Muscle of leg (tissue), 11 donors: Measurements from ENCODE around the gene COL21A1. TPM values are rescaled to one million over a fixed set of nuclear protein-coding genes. Genes with fewer than 3 reads are reported as not detected.

Source experiments
- DNase-seq: peaks from one replicate; pipeline ENCODE4 v3.0.0; 2013
- H3K27ac ChIP-seq: one replicate; pipeline ENCODE4 v1.5.1; 2013; ENCODE audit warnings: mild to moderate bottlenecking, low read length, control low read depth
- H3K27me3 ChIP-seq: one replicate; pipeline ENCODE4 v1.6.1; 2013; ENCODE audit warnings: low read length; ENCODE audit not compliant: control insufficient read depth, insufficient read depth
- H3K36me3 ChIP-seq: one replicate; pipeline ENCODE4 v1.6.1; 2013; ENCODE audit warnings: low read length; ENCODE audit not compliant: control insufficient read depth, insufficient read depth
- H3K4me1 ChIP-seq: one replicate; pipeline ENCODE4 v1.6.1; 2013; ENCODE audit warnings: low read length; ENCODE audit not compliant: control insufficient read depth, insufficient read depth
- H3K4me3 ChIP-seq: one replicate; pipeline ENCODE4 v1.5.1; 2013; ENCODE audit warnings: low read length, control low read depth
- H3K9me3 ChIP-seq: replicated peaks from 2 replicates; pipeline ENCODE4 v1.6.1; 2013; ENCODE audit warnings: low read depth, low read length; ENCODE audit not compliant: control insufficient read depth
- WGBS: methylation state at CpG from one replicate; pipeline ENCODE4 v1.1.5; 2013; ENCODE audit warnings: missing lambda C conversion rate; ENCODE audit not compliant: insufficient coverage; 5-methylcytosine and 5-hydroxymethylcytosine counted together
- polyA plus RNA-seq, 8 donors: library from polyadenylated mRNA; unstranded; fragments of 120-200 nt; gene quantifications; one replicate each; pipeline versions ENCODE4 v1.2.1 to v1.2.3, GENCODE V29; 2013; ENCODE audit warnings: inconsistent platforms in 1 of 8, low replicate concordance in 1 of 8; ENCODE audit not compliant: insufficient read length in 8 of 8, insufficient read depth in 1 of 8
- total RNA-seq: library from RNA; stranded (reverse); fragments of 120-200 nt; gene quantifications from one replicate; pipeline ENCODE4 v1.2.4, GENCODE V29; 2013

The COL21A1 gene
- total and polyA plus RNA-seq, 9 donors: 86.6 to 195 (median 115) TPM

DNA sequence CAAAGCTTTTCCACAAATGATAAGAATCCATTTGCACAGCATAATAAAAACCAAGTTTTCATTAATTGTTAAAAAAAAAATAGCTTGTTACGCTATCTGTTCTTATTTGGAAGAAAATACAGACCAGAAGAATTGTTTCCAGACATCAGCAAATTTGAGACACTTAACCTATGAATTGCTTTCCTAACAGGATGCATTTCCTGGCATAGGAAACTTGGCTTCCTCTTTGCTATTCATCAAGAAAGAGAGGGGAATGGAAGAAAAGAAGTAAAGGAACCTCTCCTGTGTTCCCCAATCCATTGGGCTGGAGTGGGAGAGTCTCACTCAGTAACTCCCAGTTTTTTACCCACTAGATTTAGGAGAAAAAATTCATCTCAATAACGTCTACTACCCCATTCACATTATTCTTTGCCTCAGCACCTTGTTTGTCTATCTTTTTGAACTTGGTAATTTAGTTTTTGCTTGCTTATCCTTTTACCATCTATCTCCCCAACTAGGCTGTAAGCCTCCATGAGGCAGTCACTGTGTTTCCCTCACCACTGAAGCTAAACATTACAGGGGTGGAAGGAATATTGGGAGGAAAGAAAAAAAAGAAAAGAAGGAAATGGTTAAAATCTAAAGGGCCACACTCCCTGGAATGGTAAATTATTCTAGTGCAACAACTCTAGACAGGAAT, 150.3 kb downstream of the COL21A1 start:
- H3K27ac ChIP-seq: no peak overlapping the region
- peak; percentile 39 for DNase-seq
- H3K9me3 ChIP-seq: peaks cover 4% of the 10 kb centered on the region
- peaks cover 9% of the 10 kb centered on the region for H3K36me3 ChIP-seq
- no peak overlapping the region for H3K4me3 ChIP-seq
- WGBS: no CpG with 5 or more reads among the region's 2 CpGs
- no peaks in the 10 kb centered on the region for H3K4me1 ChIP-seq
- H3K27me3 ChIP-seq: no peaks in the 10 kb centered on the region

DNA sequence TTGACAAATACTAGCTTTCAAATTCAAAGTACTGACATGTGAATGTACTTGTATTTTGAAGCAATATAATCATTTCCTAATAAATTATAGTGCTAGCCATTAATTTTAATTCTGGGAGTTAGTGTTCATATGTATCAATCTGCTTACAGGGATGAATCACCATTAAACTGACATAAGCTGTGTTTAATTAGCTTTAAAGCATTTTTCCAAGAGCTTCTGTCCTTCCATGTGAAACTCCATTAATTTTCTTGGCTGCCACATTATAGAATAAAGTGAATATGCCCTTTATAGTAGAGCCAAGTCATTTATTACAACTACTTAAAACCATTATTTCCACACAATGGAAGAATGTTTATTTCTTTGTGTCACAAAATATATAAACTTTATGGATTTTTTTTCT, 150.8 kb downstream of the COL21A1 start:
- Histone ChIP-seq H3K27me3 (no peaks in the 10 kb centered on the region), H3K4me1 (no peaks in the 10 kb centered on the region), H3K36me3 (peaks cover 9% of the 10 kb centered on the region), H3K27ac (no peak overlapping the region), H3K9me3 (peaks cover 4% of the 10 kb centered on the region), H3K4me3 (no peak overlapping the region)
- DNase-seq: no peak

DNA sequence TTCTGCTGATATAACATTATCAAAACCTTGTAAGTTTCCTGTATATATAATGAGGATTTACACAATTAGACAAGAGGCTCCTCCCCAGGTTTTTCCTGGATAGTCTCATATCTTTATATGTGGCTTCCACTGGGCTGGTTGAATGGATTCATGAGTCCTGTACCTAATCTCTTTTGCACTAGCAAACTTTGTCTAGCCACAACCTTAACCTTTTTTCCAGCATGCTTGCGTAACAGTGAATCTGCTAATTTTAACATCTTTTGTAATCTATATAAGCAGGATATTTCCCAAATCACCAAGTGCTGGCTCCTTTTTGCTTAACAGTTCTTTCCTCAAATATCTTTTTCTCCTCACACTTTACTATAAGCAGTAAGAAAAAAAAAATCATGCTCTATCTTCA, 153.6 kb downstream of the COL21A1 start:
- no peak for DNase-seq
- H3K36me3 ChIP-seq: peaks cover 10% of the 10 kb centered on the region
- no peak overlapping the region for H3K4me3 ChIP-seq
- no peak overlapping the region for H3K27ac ChIP-seq
- H3K4me1 ChIP-seq: peaks cover 2% of the 10 kb centered on the region
- H3K9me3 ChIP-seq: peaks cover 5% of the 10 kb centered on the region
- H3K27me3 ChIP-seq: no peaks in the 10 kb centered on the region
- 100% methylated on average over 1 of the region's 1 CpG for WGBS

DNA sequence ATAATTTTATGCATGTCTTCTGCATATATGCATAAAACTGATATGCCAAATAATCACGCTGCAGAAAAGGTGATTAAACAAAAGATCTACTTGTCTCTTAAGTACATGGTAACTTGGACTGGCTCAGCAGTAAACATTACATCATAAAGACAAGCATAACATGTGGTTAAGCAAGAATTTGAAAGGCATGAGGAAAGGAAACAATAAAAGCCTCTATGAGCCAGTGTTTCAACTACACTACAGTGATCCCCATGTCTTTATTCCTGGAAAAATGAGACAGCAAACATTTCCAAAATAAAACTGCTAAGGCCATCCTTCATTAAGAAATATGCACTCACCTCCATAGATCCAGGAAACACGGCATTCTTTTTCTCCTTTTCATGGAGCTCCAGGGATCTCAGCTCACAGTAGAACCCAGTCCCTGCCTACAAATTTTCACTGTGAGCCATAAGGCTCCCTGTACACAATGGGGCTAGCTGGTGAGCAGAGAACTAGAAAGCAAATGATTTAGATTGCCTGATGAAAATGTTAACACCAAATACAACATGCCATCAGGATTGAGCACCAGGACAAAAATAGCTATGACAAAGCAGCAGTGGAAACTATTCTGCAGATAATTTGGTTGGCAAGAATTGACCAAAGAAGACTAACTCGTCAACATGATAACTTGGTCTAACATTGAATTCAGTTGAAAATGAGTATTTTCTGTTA, 156.1 kb downstream of the COL21A1 start:
- WGBS: no CpG with 5 or more reads among the region's 3 CpGs
- peaks cover 15% of the 10 kb centered on the region for H3K9me3 ChIP-seq
- H3K27me3 ChIP-seq: no peaks in the 10 kb centered on the region
- peak overlapping the region; percentile 68 for H3K27ac ChIP-seq
- H3K36me3 ChIP-seq: peaks cover 11% of the 10 kb centered on the region
- peak; percentile 62 for DNase-seq
- H3K4me3 ChIP-seq: peak overlapping the region; percentile 16
- H3K4me1 ChIP-seq: peaks cover 2% of the 10 kb centered on the region

DNA sequence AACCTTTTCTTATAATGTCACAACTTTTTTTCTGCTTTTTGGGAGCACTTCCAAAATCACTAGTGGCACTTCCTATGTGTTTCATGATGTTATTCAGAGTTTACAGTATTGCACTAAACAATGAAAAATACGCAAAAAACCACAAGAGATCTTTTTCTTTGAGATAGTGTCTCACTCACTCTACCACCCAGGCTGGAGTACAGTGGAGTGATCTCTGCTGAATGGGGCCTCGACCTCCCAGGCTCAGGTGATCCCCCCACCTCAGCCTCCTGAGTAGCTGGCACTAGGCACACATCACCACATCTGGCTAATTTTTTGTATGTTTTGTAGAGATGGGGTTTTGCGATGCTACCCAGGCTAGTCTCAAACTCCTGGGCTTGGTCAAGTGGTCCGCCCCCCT, 158.7 kb downstream of the COL21A1 start:
- no peak for DNase-seq
- H3K4me1 ChIP-seq: peaks cover 2% of the 10 kb centered on the region
- no peak overlapping the region for H3K4me3 ChIP-seq
- H3K27me3 ChIP-seq: no peaks in the 10 kb centered on the region
- no CpG with 5 or more reads among the region's 4 CpGs for WGBS
- no peak overlapping the region for H3K27ac ChIP-seq
- H3K36me3 ChIP-seq: peaks cover 2% of the 10 kb centered on the region
- H3K9me3 ChIP-seq: peaks cover 15% of the 10 kb centered on the region

DNA sequence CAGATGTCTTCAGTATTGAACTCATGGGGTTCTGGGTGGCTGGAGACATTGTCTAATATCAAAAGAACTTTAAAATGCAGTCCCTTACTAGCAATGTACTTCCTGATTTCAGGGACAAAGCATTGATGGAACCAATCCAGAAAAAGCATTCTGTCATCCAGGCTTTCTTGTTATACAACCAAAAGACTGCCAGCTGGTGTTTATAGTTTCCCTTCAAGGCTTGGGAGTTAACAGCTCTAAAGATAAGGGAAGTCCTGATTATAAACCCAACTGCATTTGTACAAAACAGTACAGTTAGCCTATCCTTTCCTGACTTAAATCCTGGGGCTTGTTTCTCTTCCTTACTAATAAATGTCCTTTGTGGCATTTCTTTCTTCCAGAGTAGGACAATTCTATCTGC, 160.0 kb downstream of the COL21A1 start:
- DNase-seq: no peak
- Histone ChIP-seq H3K36me3 (peaks cover 2% of the 10 kb centered on the region), H3K27ac (no peak overlapping the region), H3K4me3 (no peak overlapping the region), H3K27me3 (no peaks in the 10 kb centered on the region), H3K9me3 (peaks cover 10% of the 10 kb centered on the region), H3K4me1 (peaks cover 2% of the 10 kb centered on the region)

DNA sequence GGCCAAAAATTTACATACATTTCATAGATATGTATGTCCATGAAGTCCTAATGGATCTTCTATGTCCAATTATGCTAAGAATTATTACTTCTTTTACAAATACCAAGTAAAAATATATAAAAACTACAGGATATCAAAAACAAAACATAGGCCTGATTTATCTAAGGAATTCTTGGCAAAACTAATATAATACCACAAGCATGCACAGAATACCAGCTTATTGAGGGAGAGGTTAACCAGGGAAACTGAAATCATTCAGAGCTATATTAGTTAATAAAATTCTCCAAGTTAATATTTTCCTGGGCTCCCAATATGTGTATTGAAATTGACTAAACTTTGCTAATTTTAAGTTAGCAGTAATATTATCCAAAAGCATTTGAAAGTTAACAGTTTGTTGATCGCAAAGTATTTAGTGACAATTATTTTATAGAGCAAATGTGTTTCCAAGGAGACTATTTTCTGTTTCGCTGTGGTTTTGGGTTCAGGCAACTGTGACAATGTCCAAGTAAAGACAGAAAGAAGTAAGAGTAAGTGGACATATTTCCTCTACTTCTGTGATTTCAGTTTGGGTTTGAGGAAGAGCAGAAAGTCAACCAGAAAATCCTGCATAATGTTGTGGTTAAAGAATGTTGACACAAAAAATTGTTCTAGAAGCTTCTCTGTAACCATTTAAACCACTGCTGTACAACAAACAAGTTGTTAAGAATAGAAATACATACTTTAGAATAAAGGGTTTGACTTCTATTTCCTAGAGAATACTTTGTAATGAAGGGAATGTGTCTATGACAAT, 167.4 kb downstream of the COL21A1 start:
- Histone ChIP-seq H3K4me3 (no peak overlapping the region), H3K4me1 (no peaks in the 10 kb centered on the region), H3K27ac (no peak overlapping the region), H3K27me3 (no peaks in the 10 kb centered on the region), H3K9me3 (no peaks in the 10 kb centered on the region), H3K36me3 (peaks cover 3% of the 10 kb centered on the region)
- no CpG with 5 or more reads among the region's 2 CpGs for WGBS
- DNase-seq: no peak

DNA sequence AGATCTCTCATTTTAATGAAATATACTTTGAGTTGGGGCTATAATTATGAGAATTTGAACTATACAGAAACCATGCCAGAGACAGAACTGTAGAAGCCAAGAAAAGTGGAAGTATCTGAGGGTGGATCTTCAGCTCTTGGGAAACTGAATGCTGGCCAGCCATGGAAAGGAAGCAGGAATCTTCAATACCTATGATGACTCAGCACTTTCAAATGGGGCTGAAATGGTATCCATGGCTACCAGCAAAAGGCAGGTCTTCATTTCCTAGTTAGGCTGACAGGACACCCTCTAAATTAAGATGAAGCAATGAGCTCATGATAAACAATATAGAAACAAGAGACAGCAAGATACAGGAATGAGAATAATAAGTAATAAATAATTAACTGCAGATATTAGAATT, 171.3 kb downstream of the COL21A1 start:
- no peak overlapping the region for H3K4me3 ChIP-seq
- no peaks in the 10 kb centered on the region for H3K4me1 ChIP-seq
- no peak for DNase-seq
- no peak overlapping the region for H3K27ac ChIP-seq
- H3K36me3 ChIP-seq: peaks cover 3% of the 10 kb centered on the region
- no peaks in the 10 kb centered on the region for H3K27me3 ChIP-seq
- H3K9me3 ChIP-seq: no peaks in the 10 kb centered on the region

DNA sequence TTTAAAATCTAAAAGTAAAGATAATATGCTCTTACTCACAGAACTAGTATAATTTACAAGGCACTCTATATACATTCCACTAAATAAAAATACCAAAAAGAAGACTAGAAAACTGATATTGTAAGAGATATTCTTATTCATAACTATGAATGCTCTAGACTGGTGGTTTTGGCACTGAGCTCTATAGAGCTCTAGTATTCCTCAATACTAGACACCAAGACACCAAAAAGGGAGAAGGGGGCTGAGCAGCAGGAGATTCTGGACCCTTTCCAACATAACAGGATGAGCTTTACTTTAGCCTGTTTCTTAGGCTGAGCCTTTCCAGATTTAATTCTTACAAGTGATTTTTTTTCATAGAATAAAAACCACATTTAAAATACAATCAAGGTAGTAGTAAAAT, 173.6 kb downstream of the COL21A1 start:
- no peak overlapping the region for H3K4me3 ChIP-seq
- no peak for DNase-seq
- H3K4me1 ChIP-seq: no peaks in the 10 kb centered on the region
- no peaks in the 10 kb centered on the region for H3K9me3 ChIP-seq
- H3K36me3 ChIP-seq: peaks cover 3% of the 10 kb centered on the region
- no peak overlapping the region for H3K27ac ChIP-seq
- no peaks in the 10 kb centered on the region for H3K27me3 ChIP-seq

DNA sequence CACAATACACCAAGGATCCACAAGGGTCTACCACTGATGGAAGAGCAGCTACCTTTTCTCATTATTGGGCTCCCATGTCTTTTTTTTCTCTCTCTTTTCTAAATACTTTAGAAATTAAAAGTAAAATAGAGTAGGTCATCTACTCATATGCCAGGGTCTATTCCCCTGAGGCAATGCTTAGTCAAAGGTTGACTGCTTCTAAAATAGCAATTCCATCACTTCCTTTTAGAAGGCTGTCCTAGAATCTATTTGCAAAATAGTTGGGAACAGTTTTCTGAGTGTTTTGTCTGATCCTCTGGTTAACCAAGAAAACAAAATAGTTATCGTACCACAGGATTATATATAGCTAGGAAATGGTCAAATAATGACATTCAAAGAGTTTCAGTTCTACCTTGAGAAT, 174.1 kb downstream of the COL21A1 start:
- no peaks in the 10 kb centered on the region for H3K9me3 ChIP-seq
- H3K36me3 ChIP-seq: peaks cover 3% of the 10 kb centered on the region
- no peaks in the 10 kb centered on the region for H3K27me3 ChIP-seq
- no CpG with 5 or more reads among the region's 1 CpG for WGBS
- no peak overlapping the region for H3K4me3 ChIP-seq
- no peak for DNase-seq
- no peaks in the 10 kb centered on the region for H3K4me1 ChIP-seq
- H3K27ac ChIP-seq: no peak overlapping the region
